Endothelial cell of umbilical vein (primary cell): Measurements from ENCODE around the gene NUBPL.
"Not testable (repeated sequence)": the region's sequence is repeated elsewhere in the genome, so short reads cannot be mapped to it uniquely, and the experiment has no call there.

ENCODE experiments used
- CTCF ChIP-seq, 2 donors: IDR thresholded peaks; 1 replicate in 1 of 2; 2 replicates in 1 of 2; pipeline ENCODE4 v1.5.1; 2011; ENCODE audit warnings: low read length in 2 of 2, mild to moderate bottlenecking in 2 of 2, moderate library complexity in 2 of 2, control low read depth in 1 of 2, inconsistent platforms in 1 of 2, low read depth in 1 of 2; ENCODE audit not compliant: insufficient read depth in 1 of 2; ENCODE audit errors: extremely low read depth in 1 of 2
- EZH2 ChIP-seq: IDR thresholded peaks from 2 replicates; pipeline ENCODE4 v1.6.1; 2012; ENCODE audit warnings: borderline replicate concordance, low read depth, mild to moderate bottlenecking, moderate library complexity, low read length, inconsistent platforms; ENCODE audit not compliant: severe bottlenecking
- FOS ChIP-seq: IDR thresholded peaks from 2 replicates; pipeline ENCODE4 v1.6.1; 2011; ENCODE audit warnings: mild to moderate bottlenecking, low read length, moderate library complexity, borderline replicate concordance; ENCODE audit not compliant: insufficient read depth
- GATA2 ChIP-seq: IDR thresholded peaks from 2 replicates; pipeline ENCODE4 v1.7.0; 2011; ENCODE audit warnings: low read depth, mild to moderate bottlenecking, moderate library complexity, mixed read lengths, low read length; ENCODE audit not compliant: insufficient read length, insufficient read depth
- MAX ChIP-seq: IDR thresholded peaks from 2 replicates; pipeline ENCODE4 v1.6.1; 2011; ENCODE audit not compliant: insufficient read depth, insufficient read length
- POLR2A ChIP-seq: IDR thresholded peaks from 2 replicates; pipeline ENCODE4 v1.6.1; 2012; ENCODE audit warnings: low read depth, mild to moderate bottlenecking, control low read depth, low read length
- POLR2AphosphoS5 ChIP-seq: IDR thresholded peaks from 2 replicates; pipeline ENCODE4 v1.6.1; 2012; ENCODE audit warnings: low read depth, mild to moderate bottlenecking, control low read depth, low read length, moderate library complexity; ENCODE audit not compliant: insufficient read depth

GRCh38 chr14:31751047-31751446 lies 189.8 kb downstream of the NUBPL start:
- TF ChIP-seq EZH2; CTCF (IDR thresholded peaks at IDR 0.05; ENCODE audit: extremely low read depth in 1 of 2, insufficient read depth in 1 of 2, low read depth in 1 of 2, low read length in 2 of 2); POLR2A; GATA2; POLR2AphosphoS5; FOS; MAX: not testable (repeated sequence)
